Astrocyte (in vitro differentiated cells and primary cell): ENCODE results near the gene IL31. TPM values are rescaled to one million over a fixed set of nuclear protein-coding genes. Genes with fewer than 3 reads are reported as not detected.

Experiments used
- DNase-seq: peaks from one replicate; pipeline ENCODE4 v3.0.0-alpha.2; 2010; ENCODE audit warnings: low read depth
- FAIRE-seq: peaks from 2 replicates; lab custom pipeline; 2011; peaks lifted over from hg19 to GRCh38; lab: Jason Lieb, UNC
- H2AFZ ChIP-seq: 2 replicates; pipeline ENCODE4 v1.6.0; 2012; ENCODE audit warnings: low read depth, low read length, inconsistent platforms
- H3K27ac ChIP-seq: 2 replicates; pipeline ENCODE4 v1.5.1; 2011; ENCODE audit warnings: low read depth, low read length, inconsistent platforms
- H3K27me3 ChIP-seq: 2 replicates; pipeline ENCODE4 v1.6.0; 2011; ENCODE audit warnings: low read length, inconsistent platforms; ENCODE audit not compliant: insufficient read depth
- H3K36me3 ChIP-seq: 2 replicates; pipeline ENCODE4 v1.5.1; 2011; ENCODE audit warnings: low read length, inconsistent platforms; ENCODE audit not compliant: insufficient read depth
- H3K4me1 ChIP-seq: 2 replicates; pipeline ENCODE4 v1.5.1; 2011; ENCODE audit warnings: low read length, inconsistent platforms; ENCODE audit not compliant: insufficient read depth
- H3K4me2 ChIP-seq: 2 replicates; pipeline ENCODE4 v1.6.0; 2012; ENCODE audit warnings: low read length, inconsistent platforms
- H3K4me3 ChIP-seq: 2 replicates; pipeline ENCODE4 v1.5.1; 2011; ENCODE audit warnings: low read depth, mild to moderate bottlenecking, low read length, inconsistent platforms; ENCODE audit not compliant: insufficient read depth
- H3K79me2 ChIP-seq: 2 replicates; pipeline ENCODE4 v1.6.0; 2012; ENCODE audit warnings: mild to moderate bottlenecking, low read length, inconsistent platforms; ENCODE audit not compliant: insufficient read depth
- H3K9ac ChIP-seq: 2 replicates; pipeline ENCODE4 v1.6.0; 2012; ENCODE audit warnings: mild to moderate bottlenecking, low read length, inconsistent platforms
- H3K9me3 ChIP-seq: 2 replicates; pipeline ENCODE4 v1.5.1; 2012; ENCODE audit warnings: low read depth, mild to moderate bottlenecking, low read length, inconsistent platforms; ENCODE audit not compliant: insufficient read depth
- H4K20me1 ChIP-seq: 2 replicates; pipeline ENCODE4 v1.6.0; 2012; ENCODE audit warnings: low read length, inconsistent platforms; ENCODE audit not compliant: insufficient read depth
- H3K27ac Mint-ChIP-seq: one replicate; pipeline ENCODE4 v1.8.0; 2021; ENCODE audit warnings: mild to moderate bottlenecking, mixed read lengths; ENCODE audit not compliant: unreplicated experiment
- H3K27me3 Mint-ChIP-seq: one replicate; pipeline ENCODE4 v1.8.0; 2021; ENCODE audit warnings: low read depth, mixed read lengths; ENCODE audit not compliant: unreplicated experiment
- H3K36me3 Mint-ChIP-seq: one replicate; pipeline ENCODE4 v1.8.0; 2021; ENCODE audit warnings: low read depth, mixed read lengths; ENCODE audit not compliant: unreplicated experiment
- H3K4me1 Mint-ChIP-seq: one replicate; pipeline ENCODE4 v1.8.0; 2021; ENCODE audit warnings: low read depth, mixed read lengths; ENCODE audit not compliant: unreplicated experiment
- H3K4me3 Mint-ChIP-seq: one replicate; pipeline ENCODE4 v1.8.0; 2021; ENCODE audit warnings: mild to moderate bottlenecking, moderate library complexity, mixed read lengths; ENCODE audit not compliant: unreplicated experiment
- H3K9me3 Mint-ChIP-seq: one replicate; pipeline ENCODE4 v1.8.0; 2021; ENCODE audit warnings: mild to moderate bottlenecking, mixed read lengths; ENCODE audit not compliant: unreplicated experiment
- EZH2 ChIP-seq: IDR thresholded peaks from 2 replicates; pipeline ENCODE4 v1.6.1; 2012; ENCODE audit warnings: mild to moderate bottlenecking, low read length, inconsistent platforms; ENCODE audit not compliant: insufficient read depth
- total RNA-seq: library from RNA; stranded (reverse); gene quantifications from 2 replicates; pipeline ENCODE4 v1.2.1, GENCODE V29; 2021
- TF ChIP-seq, protein P1 (sequence below): IDR thresholded peaks from 2 replicates; pipeline ENCODE4 v1.5.1; 2011; ENCODE audit warnings: low read depth, mild to moderate bottlenecking, inconsistent platforms, low read length, moderate library complexity; ENCODE audit not compliant: insufficient read depth

The IL31 gene
- total RNA-seq, 1 donor from 2014 or later, result not detected

DNA sequence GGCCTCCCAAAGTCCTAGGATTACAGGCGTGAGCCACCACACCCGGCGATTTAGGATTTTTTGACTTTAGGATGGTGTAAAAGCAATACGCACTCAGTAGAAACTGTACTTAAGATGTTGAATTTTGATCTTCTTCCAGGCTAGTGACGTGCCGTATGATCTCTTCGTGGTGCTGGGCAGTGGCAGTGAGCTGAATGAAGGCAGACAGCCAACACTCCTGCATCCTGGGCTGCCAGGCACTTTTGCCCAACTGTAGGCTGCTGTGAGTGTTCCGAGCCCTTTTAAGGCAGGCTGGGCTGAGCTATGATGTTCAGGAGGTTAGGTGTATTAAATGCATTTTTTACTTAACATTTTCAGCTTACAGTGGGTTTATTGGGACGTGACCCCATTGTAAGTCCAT lies 21.3 kb downstream of the IL31 start:
- no peak overlapping the region for H3K4me3 ChIP-seq
- H3K4me1 Mint-ChIP-seq, result no peaks in the 10 kb centered on the region
- no peaks in the 10 kb centered on the region for H3K36me3 ChIP-seq
- no peak overlapping the region for H3K27ac ChIP-seq
- no peaks in the 10 kb centered on the region for H3K4me1 ChIP-seq
- no peak for TF ChIP-seq EZH2
- TF ChIP-seq, protein P1, sequence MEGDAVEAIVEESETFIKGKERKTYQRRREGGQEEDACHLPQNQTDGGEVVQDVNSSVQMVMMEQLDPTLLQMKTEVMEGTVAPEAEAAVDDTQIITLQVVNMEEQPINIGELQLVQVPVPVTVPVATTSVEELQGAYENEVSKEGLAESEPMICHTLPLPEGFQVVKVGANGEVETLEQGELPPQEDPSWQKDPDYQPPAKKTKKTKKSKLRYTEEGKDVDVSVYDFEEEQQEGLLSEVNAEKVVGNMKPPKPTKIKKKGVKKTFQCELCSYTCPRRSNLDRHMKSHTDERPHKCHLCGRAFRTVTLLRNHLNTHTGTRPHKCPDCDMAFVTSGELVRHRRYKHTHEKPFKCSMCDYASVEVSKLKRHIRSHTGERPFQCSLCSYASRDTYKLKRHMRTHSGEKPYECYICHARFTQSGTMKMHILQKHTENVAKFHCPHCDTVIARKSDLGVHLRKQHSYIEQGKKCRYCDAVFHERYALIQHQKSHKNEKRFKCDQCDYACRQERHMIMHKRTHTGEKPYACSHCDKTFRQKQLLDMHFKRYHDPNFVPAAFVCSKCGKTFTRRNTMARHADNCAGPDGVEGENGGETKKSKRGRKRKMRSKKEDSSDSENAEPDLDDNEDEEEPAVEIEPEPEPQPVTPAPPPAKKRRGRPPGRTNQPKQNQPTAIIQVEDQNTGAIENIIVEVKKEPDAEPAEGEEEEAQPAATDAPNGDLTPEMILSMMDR, result no peak
- FAIRE-seq (no peak), DNase-seq (no peak)
- no peaks in the 10 kb centered on the region for H3K9me3 ChIP-seq
- no peaks in the 10 kb centered on the region for H3K27me3 ChIP-seq
- H3K27ac Mint-ChIP-seq, result no peak overlapping the region
- H4K20me1 ChIP-seq, result no peaks in the 10 kb centered on the region
- H3K36me3 Mint-ChIP-seq, result peaks cover 13% of the 10 kb centered on the region
- H3K27me3 Mint-ChIP-seq, result peaks cover 21% of the 10 kb centered on the region
- H2AFZ ChIP-seq, result no peak overlapping the region
- no peak overlapping the region for H3K4me2 ChIP-seq
- H3K79me2 ChIP-seq, result no peaks in the 10 kb centered on the region
- peaks cover 2% of the 10 kb centered on the region for H3K9me3 Mint-ChIP-seq
- H3K4me3 Mint-ChIP-seq, result no peak overlapping the region
- no peak overlapping the region for H3K9ac ChIP-seq

DNA sequence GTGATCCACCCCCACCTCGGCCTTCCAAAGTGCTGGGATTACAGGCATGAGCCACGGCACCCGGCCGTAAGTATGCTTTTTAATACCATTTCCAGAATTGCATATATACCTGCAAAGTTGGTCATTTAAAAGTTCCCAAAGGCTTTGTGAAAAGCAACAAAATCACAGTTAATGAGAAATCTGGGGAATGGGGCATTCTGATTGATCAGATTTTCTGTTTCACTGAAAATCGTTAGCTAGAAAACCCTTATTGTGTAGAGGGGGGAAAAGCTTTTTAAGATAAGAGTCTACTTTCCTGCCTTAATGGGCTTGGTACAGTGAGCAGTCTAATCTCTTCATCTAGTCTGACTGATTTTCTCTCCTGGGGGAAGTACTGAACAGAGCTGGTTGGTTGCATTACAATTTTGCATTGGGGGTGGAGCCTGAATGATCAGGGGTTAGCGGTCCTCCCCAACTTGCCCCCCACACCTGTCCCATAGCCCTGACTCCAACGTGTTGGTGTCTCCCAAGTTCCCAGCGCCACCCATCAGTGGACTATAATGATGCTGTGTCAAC lies 23.8 kb downstream of the IL31 start:
- Histone ChIP-seq H3K4me1 (no peaks in the 10 kb centered on the region), H3K9ac (no peak overlapping the region), H3K9me3 (no peaks in the 10 kb centered on the region), H3K36me3 (no peaks in the 10 kb centered on the region), H4K20me1 (peaks cover 3% of the 10 kb centered on the region), H3K4me3 (no peak overlapping the region), H3K4me2 (no peak overlapping the region), H3K27ac (no peak overlapping the region), H2AFZ (no peak overlapping the region), H3K79me2 (no peaks in the 10 kb centered on the region), H3K27me3 (no peaks in the 10 kb centered on the region)
- peaks cover 12% of the 10 kb centered on the region for H3K27me3 Mint-ChIP-seq
- no peak overlapping the region for H3K27ac Mint-ChIP-seq
- no peak overlapping the region for H3K4me3 Mint-ChIP-seq
- TF ChIP-seq EZH2, result no peak
- TF ChIP-seq, protein P1, result no peak
- no peak for DNase-seq
- H3K9me3 Mint-ChIP-seq, result peaks cover 2% of the 10 kb centered on the region
- no peak for FAIRE-seq
- H3K4me1 Mint-ChIP-seq, result no peaks in the 10 kb centered on the region
- peaks cover 14% of the 10 kb centered on the region for H3K36me3 Mint-ChIP-seq

DNA sequence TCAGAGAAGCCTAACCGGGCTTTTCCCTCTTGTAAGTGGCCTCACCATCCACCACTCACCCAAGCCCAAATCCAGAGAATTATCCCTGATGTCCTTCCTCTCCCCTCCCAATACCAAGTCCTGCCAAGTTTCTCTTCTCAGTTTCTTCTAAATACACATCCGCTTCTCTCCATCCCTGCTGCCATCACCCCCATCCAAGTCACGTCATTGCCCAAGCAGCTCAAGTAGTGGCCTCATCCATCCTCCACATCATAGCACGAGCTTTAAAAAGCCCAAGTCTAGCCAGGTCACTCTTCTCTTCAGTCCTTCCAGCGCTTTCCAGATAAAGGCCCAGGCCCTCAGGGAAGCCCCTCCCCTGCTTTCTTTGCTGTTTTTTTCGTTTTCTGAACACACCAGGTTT lies 25.4 kb downstream of the IL31 start:
- no peaks in the 10 kb centered on the region for H3K9me3 ChIP-seq
- peaks cover 15% of the 10 kb centered on the region for H3K36me3 Mint-ChIP-seq
- H3K27ac Mint-ChIP-seq, result no peak overlapping the region
- H3K9ac ChIP-seq, result no peak overlapping the region
- H4K20me1 ChIP-seq, result peaks cover 3% of the 10 kb centered on the region
- peaks cover 9% of the 10 kb centered on the region for H3K27me3 Mint-ChIP-seq
- DNase-seq (peak; percentile 14), FAIRE-seq (no peak)
- H3K9me3 Mint-ChIP-seq, result peaks cover 2% of the 10 kb centered on the region
- no peak overlapping the region for H3K4me2 ChIP-seq
- H3K4me3 Mint-ChIP-seq, result no peak overlapping the region
- H3K27me3 ChIP-seq, result no peaks in the 10 kb centered on the region
- no peaks in the 10 kb centered on the region for H3K79me2 ChIP-seq
- no peak overlapping the region for H3K27ac ChIP-seq
- no peak overlapping the region for H3K4me3 ChIP-seq
- no peaks in the 10 kb centered on the region for H3K4me1 ChIP-seq
- TF ChIP-seq EZH2, result no peak
- TF ChIP-seq, protein P1, result no peak
- H3K36me3 ChIP-seq, result no peaks in the 10 kb centered on the region
- H2AFZ ChIP-seq, result no peak overlapping the region
- no peaks in the 10 kb centered on the region for H3K4me1 Mint-ChIP-seq
